ENCODE data around the gene MPL. TPM values are rescaled to one million over a fixed set of nuclear protein-coding genes. Genes with fewer than 3 reads are reported as not detected.
A peak's percentile ranks its signal among the peaks of the same experiment; 100 is the strongest.

The MPL gene
- total and polyA plus RNA-seq, 8 donors: not detected

DNA sequence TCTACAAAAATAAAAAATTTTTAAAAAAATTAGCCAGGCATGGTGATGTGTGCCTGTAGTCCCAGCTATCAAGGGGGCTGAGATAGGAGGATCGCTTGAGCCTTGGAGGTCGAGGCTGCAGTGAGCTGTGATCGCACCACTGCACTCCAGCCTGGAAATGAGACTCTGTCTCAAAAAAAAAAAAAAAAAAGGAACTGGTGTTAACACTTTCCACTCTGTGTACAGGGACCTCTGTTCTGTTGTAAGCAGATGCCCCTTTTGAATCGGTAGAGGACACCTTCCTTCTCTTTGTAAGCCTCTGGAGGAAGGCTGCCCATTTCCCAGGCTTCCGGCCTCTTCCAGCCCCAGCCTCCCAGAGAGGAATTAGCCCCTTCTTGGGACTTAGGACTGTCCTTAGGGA lies 44.9 kb upstream of the MPL start:
- no peak overlapping the region for H3K4me3 ChIP-seq
- peaks cover 16 to 41% (median 28%) of the 10 kb centered on the region in 4 donors for H3K4me1 ChIP-seq
- H3K27ac ChIP-seq: no peak overlapping the region
- no peak for DNase-seq
- no peaks in the 10 kb centered on the region for H3K27me3 ChIP-seq
- no peaks in the 10 kb centered on the region for H3K9me3 ChIP-seq
- no peaks in the 10 kb centered on the region for H3K36me3 ChIP-seq
- TF ChIP-seq, protein P1, sequence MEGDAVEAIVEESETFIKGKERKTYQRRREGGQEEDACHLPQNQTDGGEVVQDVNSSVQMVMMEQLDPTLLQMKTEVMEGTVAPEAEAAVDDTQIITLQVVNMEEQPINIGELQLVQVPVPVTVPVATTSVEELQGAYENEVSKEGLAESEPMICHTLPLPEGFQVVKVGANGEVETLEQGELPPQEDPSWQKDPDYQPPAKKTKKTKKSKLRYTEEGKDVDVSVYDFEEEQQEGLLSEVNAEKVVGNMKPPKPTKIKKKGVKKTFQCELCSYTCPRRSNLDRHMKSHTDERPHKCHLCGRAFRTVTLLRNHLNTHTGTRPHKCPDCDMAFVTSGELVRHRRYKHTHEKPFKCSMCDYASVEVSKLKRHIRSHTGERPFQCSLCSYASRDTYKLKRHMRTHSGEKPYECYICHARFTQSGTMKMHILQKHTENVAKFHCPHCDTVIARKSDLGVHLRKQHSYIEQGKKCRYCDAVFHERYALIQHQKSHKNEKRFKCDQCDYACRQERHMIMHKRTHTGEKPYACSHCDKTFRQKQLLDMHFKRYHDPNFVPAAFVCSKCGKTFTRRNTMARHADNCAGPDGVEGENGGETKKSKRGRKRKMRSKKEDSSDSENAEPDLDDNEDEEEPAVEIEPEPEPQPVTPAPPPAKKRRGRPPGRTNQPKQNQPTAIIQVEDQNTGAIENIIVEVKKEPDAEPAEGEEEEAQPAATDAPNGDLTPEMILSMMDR (IDR thresholded peaks at IDR 0.05): no peak
- no peak for TF ChIP-seq EP300 (IDR thresholded peaks at IDR 0.05)
- TF ChIP-seq POLR2AphosphoS5 (IDR thresholded peaks at IDR 0.05): no peak
- no peak for TF ChIP-seq POLR2A (IDR thresholded peaks at IDR 0.05)
- whole genome bisulfite sequencing, 5 donors: 77 to 93% (median 89%) methylated on average over 5 of the region's 5 CpGs
- intact Hi-C loops (cut with DNase I; ENCODE audit: low total_unique reads): no loop called here

DNA sequence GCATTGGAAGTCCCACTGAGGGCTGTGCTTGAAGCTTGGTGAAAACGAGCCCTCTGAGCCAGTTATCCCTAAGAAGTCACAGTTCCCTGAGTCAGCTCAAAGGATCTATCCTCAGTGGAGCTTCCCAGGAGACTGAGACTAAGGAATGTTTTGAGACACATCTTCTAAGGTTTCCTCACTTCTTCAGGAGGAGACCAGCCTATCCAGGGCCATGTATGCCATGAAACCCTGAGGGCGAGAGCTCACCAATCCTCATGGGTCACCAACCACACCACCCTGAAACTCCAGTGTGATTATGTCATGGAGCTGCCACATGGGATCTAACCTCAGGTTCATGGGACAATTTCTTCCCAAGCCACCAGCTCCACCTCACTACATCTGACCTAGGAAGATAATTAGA lies 44.4 kb upstream of the MPL start:
- intact Hi-C loops (cut with DNase I; ENCODE audit: low total_unique reads): no loop called here
- no peak overlapping the region for H3K4me3 ChIP-seq
- H3K36me3 ChIP-seq: no peaks in the 10 kb centered on the region
- peak overlapping the region in 1 of 5 donors; percentile 27 for H3K27ac ChIP-seq
- H3K9me3 ChIP-seq: no peaks in the 10 kb centered on the region
- no peak for DNase-seq
- no peaks in the 10 kb centered on the region for H3K27me3 ChIP-seq
- peaks cover 16 to 41% (median 28%) of the 10 kb centered on the region in 4 donors for H3K4me1 ChIP-seq
- TF ChIP-seq, protein P1 (IDR thresholded peaks at IDR 0.05): no peak
- TF ChIP-seq POLR2A (IDR thresholded peaks at IDR 0.05): no peak
- TF ChIP-seq POLR2AphosphoS5 (IDR thresholded peaks at IDR 0.05): no peak
- TF ChIP-seq EP300 (IDR thresholded peaks at IDR 0.05): no peak
- WGBS, 5 donors: 63 to 88% (median 79%) methylated on average over 2 of the region's 2 CpGs

- peaks cover 16 to 37% (median 26%) of the 10 kb centered on the region in 4 donors for H3K4me1 ChIP-seq
- no peaks in the 10 kb centered on the region for H3K36me3 ChIP-seq
- H3K27me3 ChIP-seq: no peaks in the 10 kb centered on the region
- 71 to 83% (median 82%) methylated on average over 7 of the region's 7 CpGs for WGBS, 5 donors
- intact Hi-C loops (cut with DNase I; ENCODE audit: low total_unique reads): no loop called here
- TF ChIP-seq POLR2A (IDR thresholded peaks at IDR 0.05) (no peak), EP300 (IDR thresholded peaks at IDR 0.05) (no peak), POLR2AphosphoS5 (IDR thresholded peaks at IDR 0.05) (no peak)
- TF ChIP-seq, protein P1 (IDR thresholded peaks at IDR 0.05): no peak
- H3K27ac ChIP-seq: peak overlapping the region in 4 of 5 donors; percentile 40 to 76 (median 73)
- no peak overlapping the region for H3K4me3 ChIP-seq
- H3K9me3 ChIP-seq: no peaks in the 10 kb centered on the region
- no peak for DNase-seq
Observed at GRCh38 chr1:43293896-43294760, 43.5 kb upstream of the MPL start.

DNA sequence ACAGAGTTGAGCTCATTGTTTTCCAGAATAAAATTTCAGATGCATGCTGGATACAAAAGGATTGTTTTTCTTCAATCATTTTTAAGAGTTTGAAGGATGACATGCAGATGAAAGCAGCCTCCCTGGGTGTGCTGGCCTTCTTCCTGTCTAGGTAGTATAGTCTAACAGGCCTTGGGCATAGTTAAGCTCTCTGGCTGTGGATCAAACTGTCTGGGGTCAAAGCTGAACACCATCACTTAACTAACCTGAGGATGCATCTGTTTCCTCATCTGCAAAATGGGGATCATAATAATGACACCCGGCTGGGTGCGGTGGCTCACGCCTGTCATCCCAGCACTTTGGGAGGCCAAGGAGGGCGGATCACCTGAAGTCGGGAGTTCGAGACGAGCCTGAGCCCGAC lies 42.9 kb upstream of the MPL start:
- no peak overlapping the region for H3K4me3 ChIP-seq
- intact Hi-C loops (cut with DNase I; ENCODE audit: low total_unique reads): no loop called here
- H3K27me3 ChIP-seq: no peaks in the 10 kb centered on the region
- 78 to 90% (median 88%) methylated on average over 8 of the region's 8 CpGs for WGBS, 5 donors
- H3K9me3 ChIP-seq: no peaks in the 10 kb centered on the region
- DNase-seq: no peak
- H3K36me3 ChIP-seq: no peaks in the 10 kb centered on the region
- H3K27ac ChIP-seq: peak overlapping the region; percentile 36 to 76 (median 71)
- no peak for TF ChIP-seq POLR2AphosphoS5 (IDR thresholded peaks at IDR 0.05)
- TF ChIP-seq POLR2A (IDR thresholded peaks at IDR 0.05): no peak
- TF ChIP-seq, protein P1 (IDR thresholded peaks at IDR 0.05): no peak
- no peak for TF ChIP-seq EP300 (IDR thresholded peaks at IDR 0.05)
- peaks cover 15 to 34% (median 24%) of the 10 kb centered on the region in 4 donors for H3K4me1 ChIP-seq
